ENCODE data around the gene DGKQ.
"Not testable (repeated sequence)": the region's sequence is repeated elsewhere in the genome, so short reads cannot be mapped to it uniquely, and the experiment has no call there.

Gene DGKQ

GRCh38 chr4:926538-926937 lies 46.8 kb downstream of the DGKQ start:
- DNase-seq (ENCODE audit: low read depth, low spot score): no peak
- no peak overlapping the region for H3K4me3 ChIP-seq (ENCODE audit: low read depth, low read length)
- TF ChIP-seq, protein P1, sequence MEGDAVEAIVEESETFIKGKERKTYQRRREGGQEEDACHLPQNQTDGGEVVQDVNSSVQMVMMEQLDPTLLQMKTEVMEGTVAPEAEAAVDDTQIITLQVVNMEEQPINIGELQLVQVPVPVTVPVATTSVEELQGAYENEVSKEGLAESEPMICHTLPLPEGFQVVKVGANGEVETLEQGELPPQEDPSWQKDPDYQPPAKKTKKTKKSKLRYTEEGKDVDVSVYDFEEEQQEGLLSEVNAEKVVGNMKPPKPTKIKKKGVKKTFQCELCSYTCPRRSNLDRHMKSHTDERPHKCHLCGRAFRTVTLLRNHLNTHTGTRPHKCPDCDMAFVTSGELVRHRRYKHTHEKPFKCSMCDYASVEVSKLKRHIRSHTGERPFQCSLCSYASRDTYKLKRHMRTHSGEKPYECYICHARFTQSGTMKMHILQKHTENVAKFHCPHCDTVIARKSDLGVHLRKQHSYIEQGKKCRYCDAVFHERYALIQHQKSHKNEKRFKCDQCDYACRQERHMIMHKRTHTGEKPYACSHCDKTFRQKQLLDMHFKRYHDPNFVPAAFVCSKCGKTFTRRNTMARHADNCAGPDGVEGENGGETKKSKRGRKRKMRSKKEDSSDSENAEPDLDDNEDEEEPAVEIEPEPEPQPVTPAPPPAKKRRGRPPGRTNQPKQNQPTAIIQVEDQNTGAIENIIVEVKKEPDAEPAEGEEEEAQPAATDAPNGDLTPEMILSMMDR (IDR thresholded peaks at IDR 0.05; ENCODE audit: low read depth, low read length): peak; percentile 50
- in situ Hi-C loops (cut with HindIII; ENCODE audit: low sequenced_read_pairs): no loop called here

DNA sequence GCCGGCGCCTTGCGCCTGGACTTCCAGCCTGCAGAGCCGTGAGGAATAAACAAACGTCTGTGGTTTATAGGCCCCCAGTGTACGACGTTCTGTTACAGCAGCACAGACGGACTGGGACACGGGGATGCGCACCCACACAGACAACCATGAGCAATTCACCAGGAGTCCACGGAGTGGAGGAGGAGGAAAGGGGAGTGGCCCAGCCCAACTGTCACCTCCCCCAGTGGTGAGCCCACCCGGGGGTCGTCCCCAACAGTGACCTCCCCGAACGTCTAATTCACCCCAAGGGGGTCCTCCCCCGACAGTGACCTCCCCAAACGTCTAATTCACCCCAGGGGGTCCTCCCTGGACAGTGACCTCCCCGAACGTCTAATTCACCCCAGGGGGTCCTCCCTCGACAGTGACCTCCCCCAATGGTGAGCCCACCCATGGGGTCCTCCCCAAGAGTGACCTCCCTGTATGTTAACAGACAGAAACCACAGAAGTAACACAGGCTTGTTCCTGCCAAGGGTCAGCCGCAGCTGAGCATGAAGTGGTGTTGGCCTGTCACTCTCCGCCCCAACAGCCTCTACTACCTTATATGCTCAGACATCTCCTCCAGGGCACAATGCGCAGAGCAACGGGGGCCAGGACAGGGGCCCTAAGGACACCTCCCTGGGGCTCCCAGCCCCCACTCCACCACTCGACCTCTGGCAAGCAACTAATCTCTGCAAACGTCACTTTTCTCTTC lies 47.4 kb downstream of the DGKQ start:
- in situ Hi-C loops (cut with HindIII; ENCODE audit: low sequenced_read_pairs): no loop called here
- H3K4me3 ChIP-seq (ENCODE audit: low read depth, low read length): no peak overlapping the region
- no peak for DNase-seq (ENCODE audit: low read depth, low spot score)
- TF ChIP-seq, protein P1 (IDR thresholded peaks at IDR 0.05; ENCODE audit: low read depth, low read length): no peak

DNA sequence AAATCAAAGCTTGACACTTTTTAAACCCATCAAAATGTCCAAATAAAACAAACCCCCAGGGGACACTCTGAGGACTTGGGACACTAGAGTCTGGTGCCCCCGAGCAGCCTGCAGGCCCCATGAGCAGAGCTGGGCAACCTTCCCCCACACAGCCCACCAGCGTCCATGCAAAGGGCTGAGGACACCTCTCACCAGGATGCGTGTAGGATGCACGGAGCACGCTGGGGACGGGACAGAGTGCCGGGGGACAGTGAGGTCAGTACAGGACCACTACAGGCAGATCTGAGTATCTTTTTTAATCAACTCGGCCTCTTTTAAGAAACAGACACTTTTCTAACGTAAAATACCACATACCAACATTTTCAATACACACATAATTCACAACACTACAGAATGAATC lies 48.2 kb downstream of the DGKQ start:
- TF ChIP-seq, protein P1 (IDR thresholded peaks at IDR 0.05; ENCODE audit: low read depth, low read length): no peak
- H3K4me3 ChIP-seq (ENCODE audit: low read depth, low read length): no peak overlapping the region
- DNase-seq (ENCODE audit: low read depth, low spot score): no peak
- in situ Hi-C loops (cut with HindIII; ENCODE audit: low sequenced_read_pairs): no loop called here

GRCh38 chr4:924107-925096 lies 49.0 kb downstream of the DGKQ start:
- peak; percentile 38 for DNase-seq (ENCODE audit: low read depth, low spot score)
- in situ Hi-C loops (cut with HindIII; ENCODE audit: low sequenced_read_pairs): no loop called here
- no peak overlapping the region for H3K4me3 ChIP-seq (ENCODE audit: low read depth, low read length)
- TF ChIP-seq, protein P1 (IDR thresholded peaks at IDR 0.05; ENCODE audit: low read depth, low read length): no peak

DNA sequence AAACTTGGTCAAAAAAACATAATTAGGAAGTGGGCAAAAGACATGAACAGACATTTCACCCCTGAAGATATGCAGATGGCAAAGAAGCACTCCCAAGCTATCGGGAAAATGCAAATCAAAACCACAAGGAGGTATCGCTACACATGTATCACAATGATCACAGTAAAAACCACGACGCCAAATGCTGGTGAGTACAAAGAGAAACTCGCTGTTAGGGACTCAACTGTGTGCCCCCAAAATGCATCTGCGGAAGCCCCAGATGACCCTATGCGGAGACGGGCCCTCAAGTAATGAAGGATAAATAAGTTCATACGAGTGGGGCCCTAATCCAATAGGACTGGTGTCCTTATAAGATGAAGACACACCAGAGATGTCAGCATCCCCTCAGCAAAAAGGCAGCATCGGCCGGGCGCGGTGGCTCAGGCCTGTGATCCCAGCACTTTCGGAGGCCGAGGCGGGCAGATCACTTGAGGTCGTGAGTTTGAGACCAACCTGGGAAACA lies 51.5 kb downstream of the DGKQ start:
- H3K4me3 ChIP-seq (ENCODE audit: low read depth, low read length): no peak overlapping the region
- in situ Hi-C loops (cut with HindIII; ENCODE audit: low sequenced_read_pairs): no loop called here
- TF ChIP-seq, protein P1 (IDR thresholded peaks at IDR 0.05; ENCODE audit: low read depth, low read length): no peak
- DNase-seq (ENCODE audit: low read depth, low spot score): no peak

- in situ Hi-C loops (cut with HindIII; ENCODE audit: low sequenced_read_pairs): not testable (repeated sequence)
Measured at GRCh38 chr4:919004-919680, 54.2 kb downstream of the DGKQ start.

GRCh38 chr4:918591-918990 lies 54.8 kb downstream of the DGKQ start:
- H3K4me3 ChIP-seq (ENCODE audit: low read depth, low read length); DNase-seq (ENCODE audit: low read depth, low spot score); in situ Hi-C loops (cut with HindIII; ENCODE audit: low sequenced_read_pairs): not testable (repeated sequence)

More at GRCh38 chr4:919004-919680, 54.2 kb downstream of the DGKQ start:
- H3K4me3 ChIP-seq (ENCODE audit: low read depth, low read length); DNase-seq (ENCODE audit: low read depth, low spot score): not testable (repeated sequence)
